ENCODE measurements around the gene UBE2I.

UBE2I gene

GRCh38 chr16:1275791-1276579 is 33.5 kb upstream of the UBE2I start:
- H3K4me2 ChIP-seq (ENCODE audit: low read length): no peak overlapping the region
- H3K9me3 ChIP-seq (ENCODE audit: low read length): no peaks in the 10 kb centered on the region
- no peaks in the 10 kb centered on the region for H3K79me2 ChIP-seq (ENCODE audit: insufficient read depth, low read length)
- H3F3A ChIP-seq (ENCODE audit: insufficient read depth, low read length): no peaks in the 10 kb centered on the region
- no peaks in the 10 kb centered on the region for H3K36me3 ChIP-seq (ENCODE audit: insufficient read depth, low read length)
- no peaks in the 10 kb centered on the region for H4K20me1 ChIP-seq (ENCODE audit: insufficient read depth, low read length)
- no peaks in the 10 kb centered on the region for H3K9me2 ChIP-seq (ENCODE audit: low read depth, low read length)
- no peaks in the 10 kb centered on the region; the same call in 1 of the 2 replicates for H3K27me3 ChIP-seq (ENCODE audit: insufficient read depth, low read length)
- no peak overlapping the region for H3K9ac ChIP-seq (ENCODE audit: low read length)
- peaks cover 7% of the 10 kb centered on the region for H3K4me1 ChIP-seq (ENCODE audit: insufficient read depth, low read length, severe bottlenecking)
- TF ChIP-seq CTCF (IDR thresholded peaks at IDR 0.05; ENCODE audit: low read length) (no peak), EZH2 (IDR thresholded peaks at IDR 0.05; ENCODE audit: borderline replicate concordance, low read length) (no peak)
- H3K27ac ChIP-seq (ENCODE audit: low read depth, low read length, poor library complexity, severe bottlenecking): no peak overlapping the region
- no peak overlapping the region for H3K4me3 ChIP-seq (ENCODE audit: low read depth, low read length, poor library complexity, severe bottlenecking)
- no peak overlapping the region for H2AFZ ChIP-seq (ENCODE audit: low read length)

GRCh38 chr16:1276580-1276878 is 32.9 kb upstream of the UBE2I start:
- Histone ChIP-seq H4K20me1 (ENCODE audit: insufficient read depth, low read length) (no peaks in the 10 kb centered on the region), H3K27ac (ENCODE audit: low read depth, low read length, poor library complexity, severe bottlenecking) (no peak overlapping the region), H3K79me2 (ENCODE audit: insufficient read depth, low read length) (no peaks in the 10 kb centered on the region), H3F3A (ENCODE audit: insufficient read depth, low read length) (no peaks in the 10 kb centered on the region), H3K4me2 (ENCODE audit: low read length) (no peak overlapping the region), H3K4me1 (ENCODE audit: insufficient read depth, low read length, severe bottlenecking) (peaks cover 7% of the 10 kb centered on the region), H3K4me3 (ENCODE audit: low read depth, low read length, poor library complexity, severe bottlenecking) (no peak overlapping the region), H3K9me3 (ENCODE audit: low read length) (no peaks in the 10 kb centered on the region), H3K9ac (ENCODE audit: low read length) (no peak overlapping the region), H3K9me2 (ENCODE audit: low read depth, low read length) (no peaks in the 10 kb centered on the region), H3K36me3 (ENCODE audit: insufficient read depth, low read length) (no peaks in the 10 kb centered on the region), H3K27me3 (ENCODE audit: insufficient read depth, low read length) (peaks cover 2% of the 10 kb centered on the region; the same call in 1 of the 2 replicates), H2AFZ (ENCODE audit: low read length) (no peak overlapping the region)
- no peak for TF ChIP-seq EZH2 (IDR thresholded peaks at IDR 0.05; ENCODE audit: borderline replicate concordance, low read length)
- no peak for TF ChIP-seq CTCF (IDR thresholded peaks at IDR 0.05; ENCODE audit: low read length)

DNA sequence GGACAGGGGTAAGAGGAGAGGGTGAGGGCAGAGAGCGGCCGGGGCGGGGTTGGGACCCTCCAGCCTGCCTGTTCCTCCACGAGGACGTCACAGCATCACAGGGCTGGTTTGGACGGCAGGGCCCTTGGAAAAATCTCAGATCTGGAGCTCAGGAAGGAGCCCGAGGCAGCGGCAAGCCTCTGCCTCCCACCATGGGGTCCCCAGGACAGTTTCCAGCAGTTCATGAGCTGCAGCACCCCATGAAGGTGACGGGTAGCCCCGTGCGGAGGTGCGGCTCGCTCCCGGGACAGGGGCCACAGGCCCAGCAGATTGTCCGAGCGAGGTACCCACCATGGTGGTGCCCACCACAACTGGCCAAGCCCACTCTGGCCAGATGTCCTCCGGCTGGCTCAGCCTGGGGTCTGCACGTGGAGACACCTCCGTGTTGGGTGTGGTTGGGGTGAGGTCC is 32.3 kb upstream of the UBE2I start:
- Histone ChIP-seq H3K9me2 (ENCODE audit: low read depth, low read length) (no peaks in the 10 kb centered on the region), H3K27ac (ENCODE audit: low read depth, low read length, poor library complexity, severe bottlenecking) (no peak overlapping the region), H3K4me1 (ENCODE audit: insufficient read depth, low read length, severe bottlenecking) (peaks cover 5% of the 10 kb centered on the region), H3K4me2 (ENCODE audit: low read length) (no peak overlapping the region), H3K4me3 (ENCODE audit: low read depth, low read length, poor library complexity, severe bottlenecking) (no peak overlapping the region), H3F3A (ENCODE audit: insufficient read depth, low read length) (no peaks in the 10 kb centered on the region), H3K36me3 (ENCODE audit: insufficient read depth, low read length) (no peaks in the 10 kb centered on the region), H2AFZ (ENCODE audit: low read length) (no peak overlapping the region), H4K20me1 (ENCODE audit: insufficient read depth, low read length) (no peaks in the 10 kb centered on the region), H3K79me2 (ENCODE audit: insufficient read depth, low read length) (no peaks in the 10 kb centered on the region), H3K27me3 (ENCODE audit: insufficient read depth, low read length) (peaks cover 4% of the 10 kb centered on the region; the same call in 1 of the 2 replicates), H3K9me3 (ENCODE audit: low read length) (no peaks in the 10 kb centered on the region), H3K9ac (ENCODE audit: low read length) (no peak overlapping the region)
- TF ChIP-seq EZH2 (IDR thresholded peaks at IDR 0.05; ENCODE audit: borderline replicate concordance, low read length): no peak
- TF ChIP-seq CTCF (IDR thresholded peaks at IDR 0.05; ENCODE audit: low read length): no peak

All from OCI-LY1 (cell line).